ENCODE results near the gene BATF.
"Not testable (repeated sequence)": the region's sequence is repeated elsewhere in the genome, so short reads cannot be mapped to it uniquely, and the experiment has no call there.

Gene BATF

GRCh38 chr14:75522224-75522982 is at the start of gene BATF:
Gene BATF (plus strand): TSS chr14:75522469. CDS start chr14:75522683, 214 bp downstream.
- FAIRE-seq (peak; percentile 93), DNase-seq (ENCODE audit: extremely low spot score, insufficient read length, low read depth) (no peak)

GRCh38 chr14:75474127-75474526 is 48.1 kb upstream of the BATF start:
- FAIRE-seq; DNase-seq (ENCODE audit: extremely low spot score, insufficient read length, low read depth): not testable (repeated sequence)

DNA sequence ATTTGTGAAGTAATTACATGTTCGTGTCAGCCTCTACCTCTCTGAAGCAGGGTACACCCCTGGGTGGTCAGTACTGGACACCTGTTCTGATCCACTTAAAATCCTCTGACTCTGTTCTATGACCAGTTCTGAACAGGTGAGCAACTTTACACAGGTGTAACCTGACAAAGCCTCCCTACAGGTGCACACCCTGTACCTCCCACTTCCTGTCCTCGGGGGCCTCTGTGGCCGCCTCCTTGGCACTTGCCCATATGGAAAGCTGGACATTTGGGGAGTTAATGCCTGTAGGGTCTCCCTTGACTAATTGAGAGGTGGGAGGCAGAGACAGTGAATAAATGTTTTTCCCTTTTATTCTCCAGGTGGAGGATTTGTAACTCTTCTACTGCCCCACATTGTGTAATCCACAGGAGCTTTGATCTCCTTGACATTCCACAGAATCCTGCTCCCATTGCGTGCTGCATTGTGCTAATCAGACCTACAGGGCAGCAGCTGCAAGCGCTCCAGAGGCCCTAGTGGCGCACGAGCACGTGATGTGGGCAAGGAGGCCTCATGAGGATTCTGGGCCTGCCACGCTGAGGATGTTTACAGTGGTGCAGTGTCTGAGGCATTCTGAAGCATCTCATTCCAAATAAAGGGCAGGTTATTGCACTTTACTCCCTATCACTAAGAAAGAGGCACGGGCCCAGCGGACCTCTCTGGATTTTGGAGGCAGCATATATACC is 45.8 kb upstream of the BATF start:
- FAIRE-seq: no peak
- no peak for DNase-seq (ENCODE audit: extremely low spot score, insufficient read length, low read depth)

GRCh38 chr14:75477881-75478280 is 44.4 kb upstream of the BATF start:
- DNase-seq (ENCODE audit: extremely low spot score, insufficient read length, low read depth) (no peak), FAIRE-seq (no peak)

DNA sequence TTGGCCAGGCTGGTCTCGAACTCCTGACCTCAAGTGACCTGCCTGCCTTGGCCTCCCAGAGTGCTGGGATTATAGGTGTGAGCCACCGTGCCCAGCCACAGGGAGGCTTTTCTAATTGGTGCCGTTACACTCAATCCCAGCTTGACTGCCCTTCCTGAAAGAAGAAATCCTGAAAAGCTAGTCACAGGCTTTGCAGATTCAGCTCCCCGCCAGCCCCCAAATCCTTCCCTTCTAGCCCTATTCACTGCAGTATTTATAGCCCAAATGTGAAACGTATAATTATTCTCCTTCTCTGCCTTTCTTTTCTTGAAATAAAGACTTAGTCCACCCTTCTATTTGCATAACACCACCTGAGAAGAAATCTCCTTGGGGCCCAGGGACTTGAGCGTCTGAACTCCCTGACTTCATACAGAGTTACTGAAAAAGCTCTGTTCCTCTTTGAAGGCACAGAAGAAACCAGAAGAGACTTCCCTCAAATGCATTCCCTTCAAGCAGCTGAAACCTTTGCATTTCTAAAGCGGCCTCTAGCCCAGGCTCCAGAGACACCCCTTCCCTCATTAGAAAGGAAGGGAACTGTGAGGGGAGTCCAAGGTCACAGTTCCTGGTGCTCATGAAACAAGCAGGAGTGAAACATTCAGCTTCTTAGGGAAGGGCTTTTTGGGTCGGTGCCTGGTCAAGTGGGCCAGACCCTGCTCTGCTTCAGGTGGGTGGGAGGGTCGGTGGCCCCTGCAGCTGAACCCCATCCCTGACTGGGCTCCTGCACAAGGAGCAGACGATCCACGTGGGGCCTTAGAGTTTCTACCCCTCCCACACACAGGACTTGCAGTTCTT is 42.3 kb upstream of the BATF start:
- DNase-seq (ENCODE audit: extremely low spot score, insufficient read length, low read depth) (peak; percentile 26), FAIRE-seq (peak; percentile 70)

DNA sequence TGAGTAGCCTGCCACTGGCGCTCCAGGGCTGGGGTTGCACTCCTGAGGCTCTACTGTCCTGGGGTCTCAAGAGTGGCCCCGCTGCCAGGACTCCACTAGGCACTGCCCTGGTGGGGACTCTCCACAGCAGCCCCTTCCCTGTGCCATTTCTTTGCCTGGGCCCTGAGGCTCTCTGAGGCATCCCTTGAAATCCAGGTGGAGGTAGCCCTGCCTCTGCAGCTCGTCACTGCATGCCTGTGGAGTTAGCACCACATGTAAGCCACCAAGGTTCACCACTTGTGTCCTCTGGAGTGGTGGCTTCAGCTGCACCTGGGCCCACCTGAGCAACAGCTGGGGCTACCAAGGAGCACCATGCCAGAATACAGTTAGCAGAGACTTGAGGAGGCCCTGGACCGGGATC is 39.9 kb upstream of the BATF start:
- FAIRE-seq (no peak), DNase-seq (ENCODE audit: extremely low spot score, insufficient read length, low read depth) (no peak)

GRCh38 chr14:75484711-75485429 is 37.4 kb upstream of the BATF start:
- FAIRE-seq (no peak), DNase-seq (ENCODE audit: extremely low spot score, insufficient read length, low read depth) (no peak)

DNA sequence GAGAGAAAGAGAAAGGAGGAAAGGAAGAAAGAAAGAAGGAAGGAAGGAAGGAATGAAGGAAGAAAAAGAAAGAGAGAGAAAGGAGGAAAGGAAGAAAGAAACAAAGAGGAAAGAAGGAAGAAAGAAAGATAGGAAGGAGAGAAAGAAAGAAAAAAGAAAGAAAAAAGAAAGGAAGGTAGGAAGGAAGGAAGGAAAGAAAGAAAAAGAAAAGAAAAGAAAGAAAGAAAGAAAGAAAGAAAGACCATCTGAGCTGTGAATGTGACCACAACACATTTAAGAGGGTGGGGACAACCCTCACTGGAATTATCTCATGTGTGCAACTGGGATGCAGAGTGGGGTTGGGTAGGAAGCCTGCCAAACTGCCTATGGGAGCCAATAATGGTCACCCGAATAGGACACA is 36.0 kb upstream of the BATF start:
- FAIRE-seq (no peak), DNase-seq (ENCODE audit: extremely low spot score, insufficient read length, low read depth) (no peak)

DNA sequence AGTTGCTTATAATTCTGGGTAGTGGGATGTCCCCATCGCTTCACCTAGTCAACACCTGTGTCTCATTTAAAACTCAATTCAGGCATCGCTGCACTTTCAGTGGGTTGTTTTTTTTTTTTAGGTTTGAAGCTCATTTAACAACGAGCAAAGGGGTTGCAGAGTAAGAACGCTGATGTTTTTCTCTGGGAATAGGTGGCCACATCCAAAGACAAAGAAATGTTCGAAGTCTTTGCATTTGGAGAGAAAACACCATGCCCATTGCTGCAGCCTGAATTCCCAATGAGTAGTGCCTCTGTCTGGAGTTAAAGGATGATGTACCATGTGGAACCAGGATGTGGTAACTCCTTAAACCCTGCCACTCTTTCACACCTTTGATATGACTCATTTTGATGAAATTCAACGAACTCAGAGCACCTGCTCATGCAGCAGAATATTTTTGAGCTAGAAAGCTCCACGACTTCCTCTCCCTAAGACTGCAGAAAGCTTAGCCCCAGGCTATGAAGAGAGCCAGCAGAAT is 35.1 kb upstream of the BATF start:
- DNase-seq (ENCODE audit: extremely low spot score, insufficient read length, low read depth): no peak
- peak; percentile 76 for FAIRE-seq

DNA sequence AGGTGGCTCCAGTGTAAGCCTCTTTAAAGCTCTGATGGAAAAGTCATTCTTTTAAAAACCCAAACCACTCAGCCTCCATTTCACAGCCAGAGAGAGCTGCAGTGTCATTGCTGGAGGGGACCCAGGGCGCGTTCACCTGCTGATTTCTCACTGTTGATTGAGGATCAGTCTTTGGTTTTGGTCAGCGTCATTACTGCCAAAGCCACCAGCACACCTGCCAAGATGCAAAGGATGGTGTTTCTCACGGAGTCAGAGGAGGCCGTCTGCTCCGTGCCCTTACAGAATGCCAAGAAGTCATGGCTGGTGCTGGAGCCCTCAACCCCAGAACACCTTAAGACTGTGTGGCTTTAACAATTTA is 32.8 kb upstream of the BATF start:
- DNase-seq (ENCODE audit: extremely low spot score, insufficient read length, low read depth): no peak
- no peak for FAIRE-seq

DNA sequence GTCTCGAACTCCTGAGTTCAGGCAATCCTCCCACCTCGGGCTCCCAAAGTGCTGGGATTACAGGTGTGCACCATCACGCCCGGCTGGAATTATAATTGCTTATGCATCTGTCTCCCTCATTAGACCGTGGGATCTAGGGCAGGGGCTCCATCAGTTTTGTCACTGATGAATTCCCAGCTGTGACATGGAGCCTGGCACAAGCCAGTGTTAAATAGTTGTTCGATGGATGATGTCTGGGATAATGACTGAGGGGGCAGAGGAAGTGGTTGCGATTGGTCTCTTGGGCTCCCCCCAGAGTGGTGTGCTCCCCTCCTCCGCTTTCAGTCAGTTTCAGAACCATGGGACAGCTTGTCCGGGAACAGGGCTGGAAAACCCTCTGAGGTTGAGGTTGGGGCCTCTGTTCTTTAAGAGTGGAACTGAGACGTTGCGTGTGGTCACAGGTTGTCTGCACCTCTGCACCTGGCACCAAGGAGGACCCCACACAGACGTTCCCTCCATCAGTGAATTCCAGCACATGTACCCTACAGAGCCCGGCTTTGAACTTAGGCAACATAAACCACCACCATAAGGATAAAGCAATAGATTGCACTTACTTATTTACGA is 30.8 kb upstream of the BATF start:
- FAIRE-seq (no peak), DNase-seq (ENCODE audit: extremely low spot score, insufficient read length, low read depth) (no peak)

DNA sequence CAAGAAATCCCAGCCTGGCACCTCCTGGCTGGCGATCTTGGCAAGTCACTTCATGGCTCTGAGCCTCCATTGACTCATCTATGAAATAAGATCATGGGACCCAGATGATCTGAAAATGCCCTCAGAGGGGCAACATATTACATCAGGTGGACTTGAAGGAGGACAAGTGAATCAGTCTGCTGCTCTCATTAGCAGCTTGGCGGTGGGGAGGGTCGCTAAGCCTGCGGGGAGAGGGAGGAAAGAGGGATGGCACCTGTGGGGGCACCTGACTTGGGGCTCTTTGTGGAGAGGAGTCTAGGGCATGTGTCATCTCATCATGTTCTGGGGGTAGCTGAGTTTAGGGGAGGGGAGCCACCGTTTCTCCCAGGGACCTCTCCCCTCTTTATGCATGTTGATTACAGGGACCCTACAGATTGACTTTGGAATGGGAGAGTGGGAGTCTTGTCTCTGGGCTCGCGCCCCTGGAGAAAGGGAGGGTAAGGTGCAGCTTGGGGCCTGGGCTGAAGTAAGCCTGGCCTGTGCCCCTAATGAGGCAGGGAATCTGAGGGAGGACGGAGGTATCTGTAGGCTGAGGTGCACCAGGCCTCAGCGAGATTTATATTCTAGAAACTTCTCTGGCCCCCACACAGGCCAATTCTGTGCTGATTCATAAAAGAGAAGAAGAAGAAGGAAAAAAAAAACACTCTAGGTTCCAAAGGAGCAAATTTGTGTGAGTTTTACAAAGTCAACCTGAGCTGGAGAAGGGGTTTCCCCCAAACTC is 29.3 kb upstream of the BATF start:
- no peak for DNase-seq (ENCODE audit: extremely low spot score, insufficient read length, low read depth)
- peak; percentile 26 for FAIRE-seq

DNA sequence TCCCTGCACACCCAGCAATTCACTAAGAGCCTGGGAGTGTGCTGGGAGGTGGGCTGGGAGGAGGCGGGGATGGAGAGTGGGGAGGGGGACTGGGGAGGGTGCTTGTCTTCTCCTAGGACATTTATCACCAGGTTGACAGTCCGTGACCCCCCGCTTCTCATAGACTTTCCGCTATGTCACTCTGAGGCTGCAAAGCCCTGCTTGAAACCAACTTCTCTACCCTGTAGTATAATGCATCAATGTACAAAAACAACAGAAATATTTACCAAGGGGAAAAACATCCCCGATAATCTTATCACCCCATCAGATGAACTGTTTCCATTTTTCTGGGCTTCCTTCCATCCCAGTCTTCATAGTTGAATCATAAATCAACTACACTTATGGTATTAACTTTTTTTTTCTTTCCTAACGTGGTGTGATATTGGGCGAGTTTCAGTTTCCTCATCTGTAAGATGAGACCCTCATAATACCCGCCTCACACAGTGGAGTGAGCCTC is 28.6 kb upstream of the BATF start:
- DNase-seq (ENCODE audit: extremely low spot score, insufficient read length, low read depth): no peak
- no peak for FAIRE-seq

DNA sequence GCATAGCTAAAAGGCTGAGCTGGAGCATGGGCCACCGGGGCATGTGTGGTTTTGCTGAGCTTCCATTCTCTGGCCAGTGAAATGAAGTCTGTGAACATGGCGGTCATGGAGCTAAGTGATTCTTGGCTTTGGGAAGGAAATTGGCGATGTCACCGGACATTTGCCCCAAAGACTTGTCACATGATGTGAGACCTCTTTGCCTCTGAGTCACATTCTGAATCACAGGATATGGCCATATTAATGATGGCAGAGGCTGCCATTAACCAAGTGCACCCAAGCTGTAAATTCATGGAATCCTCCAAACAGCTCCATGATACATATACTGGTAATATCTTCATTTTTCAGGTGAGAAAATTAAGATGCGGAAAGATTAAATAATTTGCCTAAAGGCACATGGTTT is 27.4 kb upstream of the BATF start:
- FAIRE-seq (no peak), DNase-seq (ENCODE audit: extremely low spot score, insufficient read length, low read depth) (no peak)

DNA sequence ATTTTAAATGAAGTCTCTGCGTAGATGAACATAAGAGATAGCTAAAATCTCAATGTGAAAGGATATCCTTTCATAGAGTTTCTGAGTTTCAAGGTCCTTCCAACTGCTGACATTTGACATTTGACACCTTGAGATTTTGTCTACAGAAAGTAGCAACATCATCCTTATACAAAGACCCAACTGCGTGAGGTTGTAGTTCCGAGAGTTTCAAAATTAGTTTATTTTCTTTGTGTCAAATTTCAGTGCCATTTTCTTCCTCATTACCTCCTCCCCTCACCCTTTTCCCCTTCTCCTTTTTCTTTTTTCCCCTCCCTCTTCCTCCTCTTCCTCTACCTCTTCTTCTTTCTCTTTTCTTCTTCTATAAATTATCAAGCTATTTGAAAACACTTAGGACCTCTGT is 26.9 kb upstream of the BATF start:
- FAIRE-seq (peak; percentile 69), DNase-seq (ENCODE audit: extremely low spot score, insufficient read length, low read depth) (no peak)

- FAIRE-seq (no peak), DNase-seq (ENCODE audit: extremely low spot score, insufficient read length, low read depth) (no peak)
Measured at GRCh38 chr14:75495882-75496281, 26.4 kb upstream of the BATF start.

DNA sequence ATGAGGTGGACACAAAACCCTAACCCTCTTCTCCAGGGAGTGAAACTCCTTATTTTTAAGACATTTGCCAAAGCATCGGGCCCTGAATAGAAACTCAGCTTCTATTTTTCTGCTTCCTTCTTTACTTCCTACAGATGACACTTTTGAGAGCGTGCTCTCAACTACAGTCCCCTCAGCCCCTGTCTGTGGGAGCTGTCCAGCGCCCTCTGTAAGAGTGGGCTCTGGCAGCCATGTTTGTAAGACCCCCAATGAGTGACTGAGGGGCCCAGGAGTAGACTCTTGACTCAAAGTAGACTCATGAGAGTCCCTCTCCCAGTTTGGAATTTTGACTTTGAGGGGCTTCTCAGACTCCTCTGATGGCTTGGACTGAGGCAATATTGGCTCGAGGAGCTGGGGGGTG is 25.5 kb upstream of the BATF start:
- FAIRE-seq: no peak
- no peak for DNase-seq (ENCODE audit: extremely low spot score, insufficient read length, low read depth)

- DNase-seq (ENCODE audit: extremely low spot score, insufficient read length, low read depth) (no peak), FAIRE-seq (peak; percentile 78)
Measured at GRCh38 chr14:75497191-75497590, 25.1 kb upstream of the BATF start.

DNA sequence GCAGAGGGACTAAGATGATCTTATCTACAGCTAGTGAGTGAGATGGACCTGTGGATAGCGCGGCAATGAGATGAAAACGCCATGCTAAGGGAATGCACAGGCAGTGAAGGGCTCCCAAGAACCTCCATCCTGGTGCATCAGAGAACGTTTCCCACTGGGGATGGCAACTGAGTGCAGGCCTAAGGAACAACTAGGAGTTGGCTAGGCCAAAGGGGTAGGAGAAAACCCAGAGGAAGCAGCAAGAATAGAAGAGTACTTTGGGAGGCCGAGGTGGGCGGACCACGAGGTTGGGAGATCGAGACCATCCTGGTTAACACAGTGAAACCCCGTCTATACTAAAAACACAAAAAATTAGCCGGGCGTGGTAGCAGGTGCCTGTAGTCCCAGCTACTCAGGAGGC is 24.6 kb upstream of the BATF start:
- DNase-seq (ENCODE audit: extremely low spot score, insufficient read length, low read depth) (no peak), FAIRE-seq (no peak)

All from GM18507 (cell line).